Fibroblast of lung (primary cell): Measurements from ENCODE around the gene NR5A1.

Source experiments
- EZH2 ChIP-seq: IDR thresholded peaks from 2 replicates; pipeline ENCODE4 v1.5.1; 2012; ENCODE audit warnings: low read length, control low read depth, mild to moderate bottlenecking; ENCODE audit errors: missing control alignments
- TF ChIP-seq, protein P1 (sequence below), 2 donors: IDR thresholded peaks in 1 of 2; conservative IDR thresholded peaks in 1 of 2; 1 replicate in 1 of 2; 2 replicates in 1 of 2; pipeline ENCODE4 v1.5.1; 2011 to 2012; ENCODE audit warnings: low read length in 2 of 2, control low read depth in 1 of 2, inconsistent platforms in 1 of 2, low read depth in 1 of 2, mild to moderate bottlenecking in 1 of 2

DNA sequence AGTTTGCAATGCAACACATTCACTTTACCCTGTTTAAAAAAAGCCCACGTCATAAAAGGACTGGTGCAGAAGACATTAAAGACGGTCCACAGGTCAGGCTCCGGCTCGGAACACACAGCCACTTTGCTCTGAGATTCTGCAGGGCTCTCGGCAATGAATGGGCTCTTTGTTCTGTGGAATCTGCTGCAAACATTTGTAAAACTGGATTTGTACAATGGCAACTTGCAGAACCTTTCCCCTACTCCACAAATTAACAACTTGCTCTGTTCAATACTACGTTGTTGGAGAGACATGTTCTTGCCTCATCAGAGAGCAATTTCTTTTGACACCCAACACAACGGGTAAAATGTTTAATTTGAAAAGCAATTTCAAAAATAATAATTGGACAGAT lies 13.0 kb upstream of the NR5A1 start:
- TF ChIP-seq, protein P1, sequence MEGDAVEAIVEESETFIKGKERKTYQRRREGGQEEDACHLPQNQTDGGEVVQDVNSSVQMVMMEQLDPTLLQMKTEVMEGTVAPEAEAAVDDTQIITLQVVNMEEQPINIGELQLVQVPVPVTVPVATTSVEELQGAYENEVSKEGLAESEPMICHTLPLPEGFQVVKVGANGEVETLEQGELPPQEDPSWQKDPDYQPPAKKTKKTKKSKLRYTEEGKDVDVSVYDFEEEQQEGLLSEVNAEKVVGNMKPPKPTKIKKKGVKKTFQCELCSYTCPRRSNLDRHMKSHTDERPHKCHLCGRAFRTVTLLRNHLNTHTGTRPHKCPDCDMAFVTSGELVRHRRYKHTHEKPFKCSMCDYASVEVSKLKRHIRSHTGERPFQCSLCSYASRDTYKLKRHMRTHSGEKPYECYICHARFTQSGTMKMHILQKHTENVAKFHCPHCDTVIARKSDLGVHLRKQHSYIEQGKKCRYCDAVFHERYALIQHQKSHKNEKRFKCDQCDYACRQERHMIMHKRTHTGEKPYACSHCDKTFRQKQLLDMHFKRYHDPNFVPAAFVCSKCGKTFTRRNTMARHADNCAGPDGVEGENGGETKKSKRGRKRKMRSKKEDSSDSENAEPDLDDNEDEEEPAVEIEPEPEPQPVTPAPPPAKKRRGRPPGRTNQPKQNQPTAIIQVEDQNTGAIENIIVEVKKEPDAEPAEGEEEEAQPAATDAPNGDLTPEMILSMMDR (conservative IDR thresholded peaks at IDR 0.05 in 1 of 2, IDR thresholded peaks at IDR 0.05 in 1 of 2; ENCODE audit: low read depth in 1 of 2, low read length in 2 of 2): no peak
- no peak for TF ChIP-seq EZH2
